H1 (cell line): ENCODE results near the gene KCNH8. TPM values are rescaled to one million over a fixed set of nuclear protein-coding genes. Genes with fewer than 3 reads are reported as not detected.

Experiments used
- ATF2 ChIP-seq: IDR thresholded peaks from 2 replicates; pipeline ENCODE4 v1.6.1; 2012; ENCODE audit warnings: low read length, inconsistent platforms
- CEBPB ChIP-seq: IDR thresholded peaks from 2 replicates; pipeline ENCODE4 v1.6.1; 2012; ENCODE audit warnings: low read depth, low read length
- EZH2 ChIP-seq: fragments of 200-600 bp; sonication (generic); IDR thresholded peaks from 2 replicates; pipeline ENCODE4 v1.7.1; 2012; ENCODE audit warnings: low read depth, mild to moderate bottlenecking, moderate library complexity, low read length, inconsistent platforms; ENCODE audit not compliant: severe bottlenecking
- HDAC2 ChIP-seq, 2 experiments: fragments of 300-600 bp in 1 of 2; sonication (generic) in 1 of 2; IDR thresholded peaks; 2 replicates each; pipeline ENCODE4 v1.6.1; 2011 to 2012; ENCODE audit warnings: low read depth in 2 of 2, low read length in 2 of 2, mild to moderate bottlenecking in 2 of 2, moderate library complexity in 2 of 2, borderline replicate concordance in 1 of 2, inconsistent platforms in 1 of 2
- PHF8 ChIP-seq: fragments of 200-600 bp; sonication (generic); conservative IDR thresholded peaks from 2 replicates; pipeline ENCODE4 v1.7.1; 2012; ENCODE audit warnings: low read depth, mild to moderate bottlenecking, inconsistent platforms, low read length, moderate library complexity
- RXRA ChIP-seq: IDR thresholded peaks from 2 replicates; pipeline ENCODE4 v1.6.1; 2011; ENCODE audit warnings: low read depth, mild to moderate bottlenecking, low read length, moderate library complexity; ENCODE audit not compliant: insufficient read depth
- polyA plus RNA-seq, 7 experiments: library from polyadenylated mRNA; depleted of rRNA in 3 of 7; stranded (reverse) in 5 of 7; unstranded in 2 of 7; fragments of >200 nt in 5 of 7; fragments of 200-250 nt in 2 of 7; gene quantifications; 1 replicate in 5 of 7; 2 replicates in 1 of 7; 4 replicates in 1 of 7; pipeline versions ENCODE4 v1.2.1 to v1.2.3, GENCODE V29; 2011 to 2013; ENCODE audit warnings: missing spikeins in 2 of 7, mixed read lengths in 2 of 7
- total RNA-seq: library from RNA; stranded (reverse); fragmentation: NEBNext Ultra II Directional; extraction: Animal tissue kit (Norgen Biotek cat#: 25700); gene quantifications from 2 replicates; pipeline ENCODE4 v1.2.1, GENCODE V29; 2021

KCNH8 gene
- total and polyA plus RNA-seq, 2 of the 8 experiments (the other 6 are each of a cell fraction or from before 2014, with no cell fraction given) = 2.2 to 2.4 TPM

GRCh38 chr3:19215427-19215826 lies 67.1 kb downstream of the KCNH8 start (continued):
- no peak for TF ChIP-seq ATF2
- TF ChIP-seq HDAC2 (IDR thresholded peaks at IDR 0.05; ENCODE audit: borderline replicate concordance in 1 of 2, low read depth in 2 of 2, low read length in 2 of 2) = no peak
- TF ChIP-seq RXRA = no peak
- TF ChIP-seq PHF8 = no peak
- TF ChIP-seq EZH2 = no peak
- TF ChIP-seq CEBPB = no peak
- TF ChIP-seq, all 59 proteins: peak for 0
